AG09309 (cell line): ENCODE measurements around the gene PATE2.

Experiments used
- DNase-seq: peaks from one replicate; pipeline ENCODE4 v3.0.0-alpha.2; 2010; ENCODE audit warnings: low read depth
- H3K4me3 ChIP-seq: 2 replicates; pipeline ENCODE4 v1.5.1; 2011; ENCODE audit warnings: mild to moderate bottlenecking, low read depth, low read length, moderate library complexity; ENCODE audit not compliant: control insufficient read depth
- TF ChIP-seq, protein P1 (sequence below): IDR thresholded peaks from 2 replicates; pipeline ENCODE4 v1.5.1; 2011; ENCODE audit warnings: mild to moderate bottlenecking, low read depth, low read length, inconsistent platforms; ENCODE audit not compliant: insufficient read depth, control insufficient read depth; ENCODE audit errors: missing control alignments

The PATE2 gene

DNA sequence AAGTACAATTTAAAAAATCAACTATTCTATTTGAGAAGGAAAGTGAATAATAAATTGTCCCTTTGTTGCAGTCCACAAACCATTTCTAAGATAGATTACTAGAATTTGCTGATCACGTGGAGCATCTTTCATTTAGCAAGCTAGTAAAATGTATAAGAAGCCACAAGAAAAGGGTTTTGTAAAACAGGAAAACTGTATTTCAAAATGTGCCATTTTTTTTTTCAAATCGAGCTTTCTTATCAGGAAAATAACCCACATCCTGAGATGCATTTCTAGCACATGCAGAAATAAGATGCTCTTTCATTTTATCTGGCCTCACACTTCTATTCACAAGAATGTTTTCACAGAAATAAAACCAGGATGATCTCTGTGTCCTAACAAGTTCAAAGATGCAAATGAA lies 6.0 kb upstream of the PATE2 start:
- TF ChIP-seq, protein P1, sequence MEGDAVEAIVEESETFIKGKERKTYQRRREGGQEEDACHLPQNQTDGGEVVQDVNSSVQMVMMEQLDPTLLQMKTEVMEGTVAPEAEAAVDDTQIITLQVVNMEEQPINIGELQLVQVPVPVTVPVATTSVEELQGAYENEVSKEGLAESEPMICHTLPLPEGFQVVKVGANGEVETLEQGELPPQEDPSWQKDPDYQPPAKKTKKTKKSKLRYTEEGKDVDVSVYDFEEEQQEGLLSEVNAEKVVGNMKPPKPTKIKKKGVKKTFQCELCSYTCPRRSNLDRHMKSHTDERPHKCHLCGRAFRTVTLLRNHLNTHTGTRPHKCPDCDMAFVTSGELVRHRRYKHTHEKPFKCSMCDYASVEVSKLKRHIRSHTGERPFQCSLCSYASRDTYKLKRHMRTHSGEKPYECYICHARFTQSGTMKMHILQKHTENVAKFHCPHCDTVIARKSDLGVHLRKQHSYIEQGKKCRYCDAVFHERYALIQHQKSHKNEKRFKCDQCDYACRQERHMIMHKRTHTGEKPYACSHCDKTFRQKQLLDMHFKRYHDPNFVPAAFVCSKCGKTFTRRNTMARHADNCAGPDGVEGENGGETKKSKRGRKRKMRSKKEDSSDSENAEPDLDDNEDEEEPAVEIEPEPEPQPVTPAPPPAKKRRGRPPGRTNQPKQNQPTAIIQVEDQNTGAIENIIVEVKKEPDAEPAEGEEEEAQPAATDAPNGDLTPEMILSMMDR = no peak
- DNase-seq = no peak
- H3K4me3 ChIP-seq = no peak overlapping the region

- H3K4me3 ChIP-seq = no peak overlapping the region
- DNase-seq = no peak
- TF ChIP-seq, protein P1 = no peak
Measured at GRCh38 chr11:125777309-125777708, 1.3 kb downstream of the PATE2 start.

DNA sequence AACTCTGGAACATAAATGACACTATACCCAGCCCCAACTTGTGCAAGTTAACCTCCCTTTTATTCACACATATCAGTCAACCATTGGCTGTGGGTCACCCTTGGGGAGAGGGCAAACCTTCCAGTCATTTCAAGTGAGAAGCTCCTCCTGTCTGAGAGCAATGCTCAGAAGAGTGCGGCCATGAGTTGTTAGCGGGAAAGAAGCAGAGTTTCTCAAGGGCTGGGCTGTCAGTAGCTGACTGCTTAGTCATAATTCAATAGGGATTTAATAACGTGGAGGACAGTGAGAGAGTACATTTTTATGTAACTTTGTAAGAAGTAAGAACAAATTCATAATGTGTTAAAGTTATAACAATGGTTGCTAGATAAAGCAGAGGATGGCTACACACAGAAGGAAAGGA lies 5.1 kb downstream of the PATE2 start:
- TF ChIP-seq, protein P1 = no peak
- no peak for DNase-seq
- H3K4me3 ChIP-seq = no peak overlapping the region

GRCh38 chr11:125772834-125773505 lies 5.7 kb downstream of the PATE2 start:
- TF ChIP-seq, protein P1 = no peak
- DNase-seq = peak; percentile 43
- no peak overlapping the region for H3K4me3 ChIP-seq

DNA sequence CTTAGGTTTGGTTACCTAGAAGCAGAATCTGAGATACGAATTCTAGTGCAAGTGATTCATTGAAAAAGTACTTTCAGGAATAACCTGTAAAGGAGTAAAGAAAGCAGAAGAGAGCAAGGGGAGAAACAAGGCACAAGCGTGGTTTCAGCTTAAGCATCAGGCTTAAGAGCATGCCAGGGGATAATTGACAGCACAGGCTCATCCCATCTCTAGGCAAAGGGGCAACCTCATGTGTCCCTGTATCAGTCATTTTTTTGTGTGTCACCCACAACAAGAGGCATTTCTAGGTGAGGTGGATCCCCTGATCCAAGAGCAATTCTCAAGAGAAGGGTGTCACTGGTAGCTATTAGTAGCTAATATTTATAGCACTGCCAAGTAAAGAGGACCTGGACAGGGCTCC lies 8.0 kb downstream of the PATE2 start:
- TF ChIP-seq, protein P1 = no peak
- DNase-seq = no peak
- H3K4me3 ChIP-seq = no peak overlapping the region

- no peak for DNase-seq
- H3K4me3 ChIP-seq = no peak overlapping the region
- TF ChIP-seq, protein P1 = no peak
Measured at GRCh38 chr11:125768336-125769046, 10.1 kb downstream of the PATE2 start.
